Measurements from ENCODE around the gene BHMT2. TPM values are rescaled to one million over a fixed set of nuclear protein-coding genes. Genes with fewer than 3 reads are reported as not detected.

Gene BHMT2
- total RNA-seq, 1 donor from 2014 or later, result not detected

DNA sequence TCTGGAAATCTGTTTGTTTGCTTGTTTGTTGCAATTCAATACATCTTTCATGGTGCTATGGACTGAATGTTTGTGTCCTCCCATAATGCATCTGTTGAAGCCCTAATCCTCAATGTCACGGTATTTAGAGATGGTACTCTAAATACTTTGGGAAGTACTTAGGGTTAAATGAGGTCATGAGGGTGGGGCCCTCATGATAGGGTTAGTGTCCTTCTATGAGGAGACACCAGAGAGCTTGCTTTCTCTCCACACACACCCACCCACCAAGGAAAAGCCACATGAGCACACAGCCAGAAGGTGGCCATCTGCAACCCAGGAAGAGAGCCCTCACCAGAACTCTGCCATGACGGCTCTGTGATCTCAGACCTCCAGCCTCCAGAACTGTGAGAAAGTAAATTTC is 32.8 kb upstream of the BHMT2 start:
- no peaks in the 10 kb centered on the region for H3K79me2 ChIP-seq (ENCODE audit: low read depth)
- Mint-ChIP-seq H3K27ac (no peak overlapping the region), H3K36me3 (no peaks in the 10 kb centered on the region), H3K4me1 (no peaks in the 10 kb centered on the region), H3K4me3 (no peak overlapping the region), H3K27me3 (ENCODE audit: insufficient read depth, low read depth) (no peaks in the 10 kb centered on the region), H3K9me3 (no peaks in the 10 kb centered on the region)
- no peak overlapping the region for H3K4me3 ChIP-seq
- no peaks in the 10 kb centered on the region for H3K4me1 ChIP-seq
- no peaks in the 10 kb centered on the region for H3K9me3 ChIP-seq (ENCODE audit: low read depth)
- H3K36me3 ChIP-seq, result no peaks in the 10 kb centered on the region
- H3F3A ChIP-seq (ENCODE audit: low read depth), result no peaks in the 10 kb centered on the region
- DNase-seq (ENCODE audit: low spot score), result no peak
- TF ChIP-seq EZH2phosphoT487 (IDR thresholded peaks at IDR 0.05) (no peak), EZH2 (IDR thresholded peaks at IDR 0.05) (no peak)
- TF ChIP-seq, protein P1, sequence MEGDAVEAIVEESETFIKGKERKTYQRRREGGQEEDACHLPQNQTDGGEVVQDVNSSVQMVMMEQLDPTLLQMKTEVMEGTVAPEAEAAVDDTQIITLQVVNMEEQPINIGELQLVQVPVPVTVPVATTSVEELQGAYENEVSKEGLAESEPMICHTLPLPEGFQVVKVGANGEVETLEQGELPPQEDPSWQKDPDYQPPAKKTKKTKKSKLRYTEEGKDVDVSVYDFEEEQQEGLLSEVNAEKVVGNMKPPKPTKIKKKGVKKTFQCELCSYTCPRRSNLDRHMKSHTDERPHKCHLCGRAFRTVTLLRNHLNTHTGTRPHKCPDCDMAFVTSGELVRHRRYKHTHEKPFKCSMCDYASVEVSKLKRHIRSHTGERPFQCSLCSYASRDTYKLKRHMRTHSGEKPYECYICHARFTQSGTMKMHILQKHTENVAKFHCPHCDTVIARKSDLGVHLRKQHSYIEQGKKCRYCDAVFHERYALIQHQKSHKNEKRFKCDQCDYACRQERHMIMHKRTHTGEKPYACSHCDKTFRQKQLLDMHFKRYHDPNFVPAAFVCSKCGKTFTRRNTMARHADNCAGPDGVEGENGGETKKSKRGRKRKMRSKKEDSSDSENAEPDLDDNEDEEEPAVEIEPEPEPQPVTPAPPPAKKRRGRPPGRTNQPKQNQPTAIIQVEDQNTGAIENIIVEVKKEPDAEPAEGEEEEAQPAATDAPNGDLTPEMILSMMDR (IDR thresholded peaks at IDR 0.05), result no peak
- H4K20me1 ChIP-seq (ENCODE audit: low read depth), result no peaks in the 10 kb centered on the region
- H2AFZ ChIP-seq (replicated peaks), result no peak overlapping the region
- no peak overlapping the region for H3K27ac ChIP-seq
- H3K4me2 ChIP-seq, result no peak overlapping the region
- no peak overlapping the region for H3K9ac ChIP-seq
- H3K27me3 ChIP-seq, result no peaks in the 10 kb centered on the region

DNA sequence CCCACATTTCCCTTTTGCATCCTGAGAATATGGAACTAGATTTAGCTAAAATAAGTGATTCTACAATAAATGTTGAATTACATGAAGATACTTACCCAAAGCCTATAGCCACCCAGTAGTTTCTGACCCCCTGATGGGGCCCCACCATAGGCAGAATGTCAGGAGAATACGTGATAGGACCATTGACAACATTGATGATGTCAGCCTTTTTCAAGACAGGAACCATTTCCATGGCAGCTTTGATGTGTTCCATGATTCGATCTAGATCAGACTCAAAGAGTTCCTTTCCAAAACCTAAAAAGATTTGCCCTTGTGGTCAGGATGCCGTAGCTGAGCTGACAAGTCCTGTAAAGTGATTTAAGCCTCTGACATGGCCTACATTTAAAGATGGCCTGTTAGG is 27.4 kb upstream of the BHMT2 start:
- Histone ChIP-seq H3K4me2 (no peak overlapping the region), H3K4me3 (no peak overlapping the region), H3K36me3 (no peaks in the 10 kb centered on the region), H2AFZ (replicated peaks) (no peak overlapping the region), H3K79me2 (ENCODE audit: low read depth) (no peaks in the 10 kb centered on the region), H3K4me1 (no peaks in the 10 kb centered on the region), H3K9me3 (ENCODE audit: low read depth) (no peaks in the 10 kb centered on the region), H3K27me3 (no peaks in the 10 kb centered on the region), H3K27ac (no peak overlapping the region), H3F3A (ENCODE audit: low read depth) (no peaks in the 10 kb centered on the region), H3K9ac (no peak overlapping the region), H4K20me1 (ENCODE audit: low read depth) (no peaks in the 10 kb centered on the region)
- H3K27ac Mint-ChIP-seq, result no peak overlapping the region
- no peak for TF ChIP-seq EZH2phosphoT487 (IDR thresholded peaks at IDR 0.05)
- TF ChIP-seq, protein P1 (IDR thresholded peaks at IDR 0.05), result no peak
- no peak for TF ChIP-seq EZH2 (IDR thresholded peaks at IDR 0.05)
- no peak overlapping the region for H3K4me3 Mint-ChIP-seq
- H3K27me3 Mint-ChIP-seq (ENCODE audit: insufficient read depth, low read depth), result no peaks in the 10 kb centered on the region
- no peaks in the 10 kb centered on the region for H3K36me3 Mint-ChIP-seq
- no peak for DNase-seq (ENCODE audit: low spot score)
- no peaks in the 10 kb centered on the region for H3K4me1 Mint-ChIP-seq
- H3K9me3 Mint-ChIP-seq, result no peaks in the 10 kb centered on the region

DNA sequence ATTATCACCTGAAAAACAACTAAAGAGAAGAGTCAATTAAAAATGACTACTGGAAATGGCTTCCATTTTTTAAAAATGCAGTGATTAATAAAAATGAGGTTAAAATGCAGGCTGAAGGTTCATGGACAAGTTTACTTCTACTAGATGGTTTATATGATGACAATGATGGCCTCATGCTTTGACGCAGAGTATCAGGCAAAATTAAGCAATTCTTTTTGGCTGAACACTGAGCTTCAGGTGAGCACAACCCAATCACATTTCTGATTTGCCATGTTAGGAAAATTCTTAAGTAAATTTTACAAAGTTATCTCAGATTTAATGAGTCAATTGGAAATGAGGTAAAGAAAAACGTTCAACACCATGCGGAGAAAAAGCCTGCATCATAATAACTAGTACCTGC is 22.4 kb upstream of the BHMT2 start:
- TF ChIP-seq EZH2 (IDR thresholded peaks at IDR 0.05), result no peak
- TF ChIP-seq, protein P1 (IDR thresholded peaks at IDR 0.05), result no peak
- TF ChIP-seq EZH2phosphoT487 (IDR thresholded peaks at IDR 0.05), result no peak
- H3K36me3 ChIP-seq, result no peaks in the 10 kb centered on the region
- Mint-ChIP-seq H3K36me3 (no peaks in the 10 kb centered on the region), H3K9me3 (peaks cover 10% of the 10 kb centered on the region), H3K27ac (no peak overlapping the region), H3K27me3 (ENCODE audit: insufficient read depth, low read depth) (no peaks in the 10 kb centered on the region), H3K4me1 (no peaks in the 10 kb centered on the region), H3K4me3 (no peak overlapping the region)
- DNase-seq (ENCODE audit: low spot score), result no peak
- no peaks in the 10 kb centered on the region for H3K79me2 ChIP-seq (ENCODE audit: low read depth)
- no peak overlapping the region for H3K4me2 ChIP-seq
- no peak overlapping the region for H3K27ac ChIP-seq
- H3K9me3 ChIP-seq (ENCODE audit: low read depth), result no peaks in the 10 kb centered on the region
- no peak overlapping the region for H2AFZ ChIP-seq (replicated peaks)
- no peaks in the 10 kb centered on the region for H4K20me1 ChIP-seq (ENCODE audit: low read depth)
- H3K4me3 ChIP-seq, result no peak overlapping the region
- H3K4me1 ChIP-seq, result peaks cover 5% of the 10 kb centered on the region
- H3K27me3 ChIP-seq, result no peaks in the 10 kb centered on the region
- H3K9ac ChIP-seq, result no peak overlapping the region
- no peaks in the 10 kb centered on the region for H3F3A ChIP-seq (ENCODE audit: low read depth)
